Peyer's patch (tissue), 4 donors: ENCODE data around the gene SNTG2.

Source experiments
- CTCF ChIP-seq, 6 experiments: fragments of 450-650 bp in 4 of 6; fragments of 200-600 bp in 2 of 6; sonication (generic) in 1 of 6; IDR thresholded peaks; one replicate each; pipeline ENCODE4 v1.5.1; 2017 to 2019; ENCODE audit warnings: antibody characterized with exemption in 6 of 6, mild to moderate bottlenecking in 3 of 6, moderate library complexity in 1 of 6
- POLR2A ChIP-seq, 2 donors: fragments of 450-650 bp; IDR thresholded peaks; one replicate each; pipeline ENCODE4 v1.5.1; 2017; ENCODE audit warnings: antibody characterized with exemption in 2 of 2, mild to moderate bottlenecking in 2 of 2, moderate library complexity in 2 of 2

GRCh38 chr2:1254662-1255343 lies 304.2 kb downstream of the SNTG2 start:
- no peak for TF ChIP-seq CTCF (IDR thresholded peaks at IDR 0.05)
- TF ChIP-seq POLR2A (IDR thresholded peaks at IDR 0.05) = no peak
